Measurements from ENCODE around the gene MUC15. TPM values are rescaled to one million over a fixed set of nuclear protein-coding genes. Genes with fewer than 3 reads are reported as not detected.

MUC15 gene
- total and polyA plus RNA-seq, 2 donors, result 6.1 to 24.5 TPM

DNA sequence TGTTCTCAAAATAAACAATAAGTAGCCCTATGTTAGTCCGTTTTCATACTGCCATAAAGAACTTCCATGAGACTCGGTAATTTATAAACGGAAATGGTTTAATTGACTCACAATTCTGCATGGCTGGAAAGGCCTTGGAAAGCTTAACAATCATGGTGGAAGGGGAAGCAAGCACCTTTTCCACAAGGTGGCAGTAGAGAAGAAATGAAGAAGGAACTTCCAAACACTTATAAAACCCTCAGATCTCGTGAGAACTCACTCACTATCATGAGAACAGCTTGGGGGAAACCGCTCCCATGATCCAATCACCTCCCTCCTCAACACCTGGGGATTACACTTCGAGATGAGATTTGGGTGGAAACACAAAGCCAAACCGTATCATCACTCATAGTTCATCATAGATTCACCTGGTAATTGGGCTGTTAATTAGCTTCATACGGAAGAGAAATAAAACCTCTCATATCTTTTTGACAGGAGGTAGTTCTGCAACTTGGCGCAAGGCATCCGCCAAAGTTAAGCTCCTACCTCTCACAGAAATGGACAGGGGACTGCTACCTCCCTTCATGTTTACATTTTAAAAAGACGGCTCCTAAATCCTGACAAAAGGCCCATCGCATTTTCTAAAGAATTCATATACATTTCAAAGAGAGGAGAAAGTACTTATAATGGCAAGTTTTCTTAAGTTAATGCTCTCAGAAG lies 49.0 kb downstream of the MUC15 start:
- Histone ChIP-seq H3K4me1 (ENCODE audit: control insufficient read depth in 2 of 2, insufficient read depth in 2 of 2, low read length in 2 of 2) (no peaks in the 10 kb centered on the region), H3K36me3 (ENCODE audit: control insufficient read depth in 2 of 2, insufficient read depth in 2 of 2, low read length in 1 of 2) (no peaks in the 10 kb centered on the region), H3K27ac (ENCODE audit: low read depth in 1 of 2, low read length in 1 of 2) (no peak overlapping the region), H3K4me3 (ENCODE audit: low read length in 2 of 2) (no peak overlapping the region), H3K9me3 (ENCODE audit: control insufficient read depth in 2 of 2, insufficient read depth in 1 of 2, low read length in 1 of 2) (no peaks in the 10 kb centered on the region), H3K27me3 (ENCODE audit: control insufficient read depth in 2 of 2, insufficient read depth in 1 of 2, low read length in 1 of 2) (no peaks in the 10 kb centered on the region)
- WGBS, result 71% methylated on average over 12 of the region's 12 CpGs
- no peak for DNase-seq (ENCODE audit: low read depth in 6 of 9, low spot score in 9 of 9)

GRCh38 chr11:26519469-26519868 lies 52.6 kb downstream of the MUC15 start:
- no peaks in the 10 kb centered on the region for H3K9me3 ChIP-seq (ENCODE audit: control insufficient read depth in 2 of 2, insufficient read depth in 1 of 2, low read length in 1 of 2)
- WGBS, result 87% methylated on average over 2 of the region's 2 CpGs
- no peak for DNase-seq (ENCODE audit: low read depth in 6 of 9, low spot score in 9 of 9)
- H3K4me1 ChIP-seq (ENCODE audit: control insufficient read depth in 2 of 2, insufficient read depth in 2 of 2, low read length in 2 of 2), result no peaks in the 10 kb centered on the region
- no peaks in the 10 kb centered on the region for H3K27me3 ChIP-seq (ENCODE audit: control insufficient read depth in 2 of 2, insufficient read depth in 1 of 2, low read length in 1 of 2)
- H3K4me3 ChIP-seq (ENCODE audit: low read length in 2 of 2), result no peak overlapping the region
- H3K36me3 ChIP-seq (ENCODE audit: control insufficient read depth in 2 of 2, insufficient read depth in 2 of 2, low read length in 1 of 2), result no peaks in the 10 kb centered on the region
- no peak overlapping the region for H3K27ac ChIP-seq (ENCODE audit: low read depth in 1 of 2, low read length in 1 of 2)

GRCh38 chr11:26512196-26512595 lies 59.9 kb downstream of the MUC15 start:
- Histone ChIP-seq H3K4me3 (ENCODE audit: low read length in 2 of 2) (no peak overlapping the region), H3K27me3 (ENCODE audit: control insufficient read depth in 2 of 2, insufficient read depth in 1 of 2, low read length in 1 of 2) (no peaks in the 10 kb centered on the region), H3K9me3 (ENCODE audit: control insufficient read depth in 2 of 2, insufficient read depth in 1 of 2, low read length in 1 of 2) (no peaks in the 10 kb centered on the region), H3K36me3 (ENCODE audit: control insufficient read depth in 2 of 2, insufficient read depth in 2 of 2, low read length in 1 of 2) (no peaks in the 10 kb centered on the region), H3K27ac (ENCODE audit: low read depth in 1 of 2, low read length in 1 of 2) (no peak overlapping the region), H3K4me1 (ENCODE audit: control insufficient read depth in 2 of 2, insufficient read depth in 2 of 2, low read length in 2 of 2) (no peaks in the 10 kb centered on the region)
- DNase-seq (ENCODE audit: low read depth in 6 of 9, low spot score in 9 of 9), result no peak
- WGBS, result 79% methylated on average over 2 of the region's 2 CpGs

- DNase-seq (ENCODE audit: low read depth in 6 of 9, low spot score in 9 of 9), result no peak
- no peaks in the 10 kb centered on the region for H3K9me3 ChIP-seq (ENCODE audit: control insufficient read depth in 2 of 2, insufficient read depth in 1 of 2, low read length in 1 of 2)
- no peak overlapping the region for H3K4me3 ChIP-seq (ENCODE audit: low read length in 2 of 2)
- H3K36me3 ChIP-seq (ENCODE audit: control insufficient read depth in 2 of 2, insufficient read depth in 2 of 2, low read length in 1 of 2), result no peaks in the 10 kb centered on the region
- H3K27me3 ChIP-seq (ENCODE audit: control insufficient read depth in 2 of 2, insufficient read depth in 1 of 2, low read length in 1 of 2), result no peaks in the 10 kb centered on the region
- no peaks in the 10 kb centered on the region for H3K4me1 ChIP-seq (ENCODE audit: control insufficient read depth in 2 of 2, insufficient read depth in 2 of 2, low read length in 2 of 2)
- WGBS, result 81% methylated on average over 2 of the region's 2 CpGs
- no peak overlapping the region for H3K27ac ChIP-seq (ENCODE audit: low read depth in 1 of 2, low read length in 1 of 2)
Measured at GRCh38 chr11:26510756-26511155, 61.3 kb downstream of the MUC15 start.

DNA sequence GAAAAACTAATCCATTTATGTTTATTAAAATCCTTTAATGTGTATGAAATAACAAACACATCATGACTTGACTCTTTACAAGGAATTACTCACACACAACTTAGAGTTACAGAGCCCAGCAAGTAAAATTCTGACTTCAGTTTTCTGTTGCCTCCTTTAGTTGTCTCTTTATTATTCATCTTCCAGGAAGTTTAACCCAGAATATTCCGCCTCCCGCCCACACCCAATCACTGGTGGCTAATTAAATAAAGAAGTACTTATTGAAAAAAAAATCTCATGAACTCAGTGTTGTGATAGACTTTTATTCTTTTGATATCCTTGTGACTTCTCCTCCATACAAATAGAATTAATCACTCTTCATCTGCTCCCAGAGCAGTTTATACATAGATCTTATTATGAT lies 61.9 kb downstream of the MUC15 start:
- 96% methylated on average over 2 of the region's 2 CpGs for WGBS
- Histone ChIP-seq H3K36me3 (ENCODE audit: control insufficient read depth in 2 of 2, insufficient read depth in 2 of 2, low read length in 1 of 2) (no peaks in the 10 kb centered on the region), H3K4me1 (ENCODE audit: control insufficient read depth in 2 of 2, insufficient read depth in 2 of 2, low read length in 2 of 2) (no peaks in the 10 kb centered on the region), H3K4me3 (ENCODE audit: low read length in 2 of 2) (no peak overlapping the region), H3K9me3 (ENCODE audit: control insufficient read depth in 2 of 2, insufficient read depth in 1 of 2, low read length in 1 of 2) (no peaks in the 10 kb centered on the region), H3K27me3 (ENCODE audit: control insufficient read depth in 2 of 2, insufficient read depth in 1 of 2, low read length in 1 of 2) (no peaks in the 10 kb centered on the region), H3K27ac (ENCODE audit: low read depth in 1 of 2, low read length in 1 of 2) (no peak overlapping the region)
- no peak for DNase-seq (ENCODE audit: low read depth in 6 of 9, low spot score in 9 of 9)

Other genes with a start within 250 kb of the MUC15 start
- gene ANO3, start 240.1 kb downstream of the MUC15 start, total RNA-seq, result 0.09 TPM
- 0.25 TPM for gene ANO3, start 240.1 kb downstream of the MUC15 start, polyA plus RNA-seq
- 0.05 TPM for gene SLC5A12, start 149.8 kb upstream of the MUC15 start, total RNA-seq
- 0.18 TPM for gene SLC5A12, start 149.8 kb upstream of the MUC15 start, polyA plus RNA-seq

Measured in thymus (tissue), 11 donors.